Osteocyte (in vitro differentiated cells): ENCODE data around the gene STEAP1. TPM values are rescaled to one million over a fixed set of nuclear protein-coding genes. Genes with fewer than 3 reads are reported as not detected.

Experiments
- DNase-seq: peaks from one replicate; pipeline ENCODE4 v3.0.0; 2021; ENCODE audit warnings: mixed read lengths; ENCODE audit not compliant: unreplicated experiment; ENCODE audit errors: extremely low spot score
- H3K27ac Mint-ChIP-seq: one replicate; pipeline ENCODE4 v1.8.0; 2021; ENCODE audit warnings: mild to moderate bottlenecking, mixed read lengths; ENCODE audit not compliant: unreplicated experiment
- H3K27me3 Mint-ChIP-seq: one replicate; pipeline ENCODE4 v1.8.0; 2021; ENCODE audit warnings: mixed read lengths; ENCODE audit not compliant: unreplicated experiment
- H3K36me3 Mint-ChIP-seq: one replicate; pipeline ENCODE4 v1.8.0; 2021; ENCODE audit warnings: mixed read lengths; ENCODE audit not compliant: unreplicated experiment
- H3K4me1 Mint-ChIP-seq: one replicate; pipeline ENCODE4 v1.8.0; 2021; ENCODE audit warnings: mixed read lengths; ENCODE audit not compliant: unreplicated experiment
- H3K4me3 Mint-ChIP-seq: one replicate; pipeline ENCODE4 v1.8.0; 2021; ENCODE audit warnings: mild to moderate bottlenecking, moderate library complexity, mixed read lengths; ENCODE audit not compliant: unreplicated experiment
- H3K9me3 Mint-ChIP-seq: one replicate; pipeline ENCODE4 v1.8.0; 2021; ENCODE audit warnings: mixed read lengths; ENCODE audit not compliant: unreplicated experiment
- CTCF ChIP-seq: fragments of 200-600 bp; sonication (generic); IDR thresholded peaks from 2 replicates; pipeline ENCODE4 v1.5.0; 2021; ENCODE audit warnings: antibody characterized with exemption, mild to moderate bottlenecking, moderate library complexity
- total RNA-seq: library from RNA; stranded (reverse); gene quantifications from 2 replicates; pipeline ENCODE4 v1.2.1, GENCODE V29; 2021

Gene STEAP1
- total RNA-seq, 1 donor from 2014 or later = not detected

GRCh38 chr7:90194911-90195809 lies 40.9 kb downstream of the STEAP1 start:
- no peak for DNase-seq
- Mint-ChIP-seq H3K36me3 (no peaks in the 10 kb centered on the region), H3K9me3 (no peaks in the 10 kb centered on the region), H3K27ac (no peak overlapping the region), H3K4me3 (no peak overlapping the region), H3K27me3 (no peaks in the 10 kb centered on the region), H3K4me1 (no peaks in the 10 kb centered on the region)
- TF ChIP-seq CTCF = no peak

GRCh38 chr7:90201500-90202195 lies 47.4 kb downstream of the STEAP1 start:
- DNase-seq = no peak

GRCh38 chr7:90207956-90208355 lies 53.7 kb downstream of the STEAP1 start:
- Mint-ChIP-seq H3K36me3 (no peaks in the 10 kb centered on the region), H3K27me3 (peaks cover 26% of the 10 kb centered on the region), H3K27ac (no peak overlapping the region), H3K9me3 (no peaks in the 10 kb centered on the region), H3K4me3 (no peak overlapping the region), H3K4me1 (peaks cover 13% of the 10 kb centered on the region)
- TF ChIP-seq CTCF = no peak
- DNase-seq = no peak

More at GRCh38 chr7:90201500-90202195, 47.4 kb downstream of the STEAP1 start:
- H3K9me3 Mint-ChIP-seq = no peaks in the 10 kb centered on the region
- H3K4me1 Mint-ChIP-seq = no peaks in the 10 kb centered on the region
- H3K27ac Mint-ChIP-seq = no peak overlapping the region
- no peak for TF ChIP-seq CTCF
- H3K27me3 Mint-ChIP-seq = peaks cover 3% of the 10 kb centered on the region
- H3K36me3 Mint-ChIP-seq = no peaks in the 10 kb centered on the region
- no peak overlapping the region for H3K4me3 Mint-ChIP-seq

GRCh38 chr7:90209776-90210175 lies 55.5 kb downstream of the STEAP1 start:
- TF ChIP-seq CTCF = no peak
- no peak for DNase-seq
- H3K4me3 Mint-ChIP-seq = no peak overlapping the region

GRCh38 chr7:90210475-90210874 lies 56.2 kb downstream of the STEAP1 start:
- H3K4me3 Mint-ChIP-seq = peak overlapping the region; percentile 68
- no peak for DNase-seq
- H3K4me1 Mint-ChIP-seq = peaks cover 13% of the 10 kb centered on the region
- peaks cover 26% of the 10 kb centered on the region for H3K27me3 Mint-ChIP-seq
- TF ChIP-seq CTCF = no peak
- no peak overlapping the region for H3K27ac Mint-ChIP-seq
- H3K9me3 Mint-ChIP-seq = no peaks in the 10 kb centered on the region
- H3K36me3 Mint-ChIP-seq = no peaks in the 10 kb centered on the region

More at GRCh38 chr7:90209776-90210175, 55.5 kb downstream of the STEAP1 start:
- H3K27me3 Mint-ChIP-seq = peaks cover 26% of the 10 kb centered on the region
- H3K9me3 Mint-ChIP-seq = no peaks in the 10 kb centered on the region
- H3K36me3 Mint-ChIP-seq = no peaks in the 10 kb centered on the region
- H3K27ac Mint-ChIP-seq = no peak overlapping the region
- H3K4me1 Mint-ChIP-seq = peaks cover 13% of the 10 kb centered on the region
